Measurements from ENCODE around the gene MTAP.

- TF ChIP-seq, protein P1, sequence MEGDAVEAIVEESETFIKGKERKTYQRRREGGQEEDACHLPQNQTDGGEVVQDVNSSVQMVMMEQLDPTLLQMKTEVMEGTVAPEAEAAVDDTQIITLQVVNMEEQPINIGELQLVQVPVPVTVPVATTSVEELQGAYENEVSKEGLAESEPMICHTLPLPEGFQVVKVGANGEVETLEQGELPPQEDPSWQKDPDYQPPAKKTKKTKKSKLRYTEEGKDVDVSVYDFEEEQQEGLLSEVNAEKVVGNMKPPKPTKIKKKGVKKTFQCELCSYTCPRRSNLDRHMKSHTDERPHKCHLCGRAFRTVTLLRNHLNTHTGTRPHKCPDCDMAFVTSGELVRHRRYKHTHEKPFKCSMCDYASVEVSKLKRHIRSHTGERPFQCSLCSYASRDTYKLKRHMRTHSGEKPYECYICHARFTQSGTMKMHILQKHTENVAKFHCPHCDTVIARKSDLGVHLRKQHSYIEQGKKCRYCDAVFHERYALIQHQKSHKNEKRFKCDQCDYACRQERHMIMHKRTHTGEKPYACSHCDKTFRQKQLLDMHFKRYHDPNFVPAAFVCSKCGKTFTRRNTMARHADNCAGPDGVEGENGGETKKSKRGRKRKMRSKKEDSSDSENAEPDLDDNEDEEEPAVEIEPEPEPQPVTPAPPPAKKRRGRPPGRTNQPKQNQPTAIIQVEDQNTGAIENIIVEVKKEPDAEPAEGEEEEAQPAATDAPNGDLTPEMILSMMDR (IDR thresholded peaks at IDR 0.05), result no peak
- no peak for TF ChIP-seq POLR2A (IDR thresholded peaks at IDR 0.05)
Measured at GRCh38 chr9:21906881-21907280, 104.4 kb downstream of the MTAP start.

Data from body of pancreas (tissue), 4 donors.